Kasumi-1 (cell line): ENCODE results near the gene MSLN.

Experiments
- DNase-seq, 2 experiments: peaks; one replicate each; lab custom pipeline; 2025; lab: John Stamatoyannopoulos, UW

The MSLN gene

DNA sequence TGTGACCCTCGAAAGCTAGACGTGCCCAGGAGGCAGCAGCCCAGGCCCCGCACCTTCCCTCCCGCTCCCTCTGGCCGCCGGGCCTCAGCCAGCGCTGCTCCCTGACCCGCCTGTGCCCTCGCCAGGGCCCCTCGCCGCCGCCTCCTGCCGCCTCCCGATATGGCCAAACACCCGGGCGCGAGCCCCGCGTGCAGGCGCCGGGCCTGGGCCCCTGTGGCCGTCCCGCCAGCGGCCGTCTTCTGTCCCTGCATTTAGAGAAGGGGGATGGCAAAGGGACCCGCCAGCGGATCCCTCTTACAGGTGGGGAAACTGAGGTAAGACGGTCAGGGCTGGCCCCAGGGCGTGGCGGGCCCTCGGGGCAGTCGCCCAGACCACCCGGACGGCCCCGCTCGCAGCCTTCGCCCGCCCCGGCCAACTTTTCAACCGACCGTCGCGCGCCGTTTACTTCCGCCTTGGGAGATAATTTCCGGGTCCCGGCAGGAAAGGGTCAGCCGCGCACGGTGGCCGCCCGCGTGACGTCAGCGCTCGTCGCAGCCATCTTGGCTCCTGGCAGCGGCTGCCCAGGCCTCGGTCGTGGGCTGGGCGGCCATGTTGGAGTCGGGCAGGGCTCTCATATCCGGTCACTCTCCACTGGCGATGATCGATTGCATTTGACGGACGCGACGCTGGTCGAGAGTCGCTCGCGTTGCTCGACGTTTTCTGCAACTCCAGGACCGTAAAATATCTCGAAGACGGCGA is 47.0 kb downstream of the MSLN start:
- DNase-seq = no peak

DNA sequence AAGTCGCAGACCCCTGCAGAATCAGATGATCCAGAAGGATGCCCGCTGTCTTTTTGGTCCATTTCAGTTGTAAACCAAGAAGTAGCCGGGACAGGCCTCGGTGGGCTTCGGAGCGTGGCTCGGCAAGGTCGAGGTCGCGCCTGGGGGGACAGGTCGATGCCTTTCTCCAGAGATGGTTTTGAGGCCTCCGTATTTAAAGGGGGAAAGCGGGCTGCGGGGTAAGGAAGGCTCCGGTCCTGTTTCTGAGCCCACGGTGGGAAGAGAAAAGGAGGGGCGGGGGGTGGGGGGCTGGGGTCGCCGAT is 47.5 kb downstream of the MSLN start:
- DNase-seq = no peak

DNA sequence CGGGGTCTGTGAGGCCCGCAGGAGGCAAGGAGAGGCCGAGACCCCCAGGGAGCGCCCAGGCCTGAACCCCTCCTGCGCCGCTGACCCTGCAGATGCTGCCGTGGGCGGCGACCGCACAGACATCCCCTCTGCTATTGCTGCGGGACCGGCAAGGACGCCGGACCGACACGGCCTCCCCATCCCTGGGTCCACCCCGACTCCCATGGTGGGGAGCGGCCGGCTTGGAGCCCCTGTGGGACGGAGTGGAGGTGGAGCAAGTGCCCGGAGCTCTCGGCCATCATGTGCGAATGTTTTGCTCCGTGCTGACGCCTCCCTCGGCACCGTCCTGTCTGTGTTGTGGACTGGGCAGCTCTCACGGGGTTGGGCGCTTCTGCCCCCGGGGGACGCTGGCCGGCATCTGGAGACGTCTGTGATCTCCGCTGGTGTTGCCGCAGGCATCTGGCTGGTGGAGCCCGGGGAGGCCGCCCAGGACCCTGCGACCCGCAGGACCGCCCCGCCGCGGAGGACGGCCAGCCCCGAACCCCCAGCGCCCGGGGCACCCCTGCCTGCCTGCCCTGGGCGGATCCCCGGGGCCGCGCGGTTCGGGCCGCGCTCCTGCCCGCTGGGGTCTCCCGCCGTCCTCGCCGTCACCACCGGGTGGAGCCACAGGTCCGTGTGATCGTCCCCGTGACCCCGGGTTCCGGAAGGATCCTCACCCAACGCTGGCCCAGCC is 52.8 kb downstream of the MSLN start:
- no peak for DNase-seq

DNA sequence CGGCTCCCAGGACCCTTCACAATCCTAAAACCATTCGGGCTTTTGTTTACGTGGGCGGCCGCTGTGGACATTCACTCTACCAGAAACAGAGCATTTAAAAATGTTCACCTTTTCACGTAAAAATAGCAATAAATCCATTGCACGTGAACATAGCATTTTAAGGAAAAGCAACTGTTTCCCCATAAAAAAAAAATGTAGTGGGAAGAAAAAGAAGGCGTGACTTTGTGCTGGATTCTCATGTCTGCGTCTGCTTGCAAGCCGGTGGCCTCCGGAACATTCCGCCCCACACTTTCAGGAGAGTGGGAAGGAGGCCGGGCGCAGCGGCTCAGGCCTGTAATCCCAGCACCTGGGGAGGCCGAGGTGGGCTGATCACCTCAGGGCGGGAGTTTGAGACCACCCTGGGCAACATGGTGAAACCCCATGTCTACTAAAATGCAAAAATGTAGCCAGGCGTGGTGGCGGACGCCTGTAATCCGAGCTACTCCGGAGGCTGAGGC is 53.4 kb downstream of the MSLN start:
- no peak for DNase-seq

DNA sequence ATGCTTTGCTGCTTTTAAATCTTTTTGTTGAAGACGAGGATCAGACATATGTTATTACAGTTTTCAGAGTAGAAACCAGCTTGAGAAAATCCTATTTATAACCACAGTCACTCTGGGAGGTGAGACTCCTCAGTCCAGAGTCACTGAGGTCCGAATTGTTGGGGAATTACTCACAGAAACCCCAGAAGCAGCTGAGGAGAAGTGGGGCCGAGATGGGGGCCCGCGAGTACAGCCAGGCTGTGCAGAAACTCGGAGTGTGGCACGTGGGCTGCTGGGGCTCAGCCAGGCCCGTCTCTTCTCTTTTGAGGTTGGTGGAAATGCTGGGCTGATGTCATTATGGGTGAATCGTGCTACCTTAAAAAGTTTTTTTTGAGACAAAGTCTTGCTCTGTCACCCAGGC is 54.4 kb downstream of the MSLN start:
- no peak for DNase-seq

DNA sequence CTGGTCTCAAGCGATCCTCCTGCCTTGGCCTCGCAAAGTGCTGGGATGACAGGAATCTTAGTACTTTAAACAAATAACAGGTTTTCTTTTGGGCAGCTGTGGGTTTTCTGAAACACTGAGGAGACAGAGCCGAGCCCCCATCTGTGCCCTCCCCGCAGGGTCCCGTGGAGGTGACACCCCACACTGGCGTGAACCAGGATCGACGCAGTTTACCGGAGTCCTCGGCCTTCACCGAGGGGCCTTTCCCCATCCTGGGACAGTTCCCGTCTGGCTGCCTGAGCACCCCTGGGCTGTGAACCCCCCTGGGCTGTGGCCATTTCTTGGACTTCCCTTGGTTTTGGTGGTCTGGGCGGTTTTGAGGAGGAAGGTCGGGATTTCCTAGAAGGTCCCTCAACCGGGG is 55.3 kb downstream of the MSLN start:
- DNase-seq = no peak

DNA sequence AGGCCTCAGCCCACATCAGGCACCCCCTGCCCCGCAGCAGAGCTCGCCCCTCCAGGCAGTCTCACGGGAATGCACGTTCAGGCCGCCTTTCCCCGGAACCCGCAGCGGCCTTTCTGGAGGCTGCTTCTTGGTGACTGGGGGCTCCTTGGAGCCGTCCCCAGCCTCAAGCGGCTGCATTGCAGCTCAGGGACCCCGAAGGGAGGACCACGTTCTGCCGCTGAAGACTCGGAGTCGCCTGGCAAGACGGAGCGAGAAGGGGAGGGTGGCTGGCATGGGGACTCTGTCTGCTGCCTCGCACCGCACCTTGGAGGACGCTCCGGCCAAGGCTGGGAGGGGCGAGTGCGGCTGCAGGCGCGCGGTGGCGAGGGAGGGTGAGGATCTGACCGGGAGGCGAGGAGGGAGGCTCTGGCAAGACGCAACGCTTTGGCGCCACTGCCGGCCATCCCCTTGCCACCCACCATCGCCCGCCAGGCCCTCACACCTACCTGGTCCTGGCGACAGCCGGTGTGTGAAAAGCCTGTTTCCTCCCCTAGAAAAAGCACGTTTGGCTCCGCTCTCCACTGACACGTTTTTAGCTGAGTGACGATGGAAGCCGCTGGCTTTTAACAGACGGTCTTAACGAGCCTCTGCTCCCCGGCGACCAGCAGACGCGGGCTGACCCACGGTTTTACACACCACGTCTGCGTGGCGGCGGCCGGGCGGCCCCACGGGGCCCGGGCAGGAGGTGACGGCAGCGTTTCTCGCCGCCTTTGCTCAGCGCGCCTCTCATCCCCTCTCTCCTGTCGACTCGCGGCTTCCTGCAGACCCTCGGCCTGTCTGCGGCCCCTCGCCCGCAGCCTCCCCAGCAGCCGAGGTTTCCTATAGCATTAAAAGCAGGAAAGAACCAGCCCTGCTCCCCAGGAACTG is 56.7 kb downstream of the MSLN start:
- no peak for DNase-seq

DNA sequence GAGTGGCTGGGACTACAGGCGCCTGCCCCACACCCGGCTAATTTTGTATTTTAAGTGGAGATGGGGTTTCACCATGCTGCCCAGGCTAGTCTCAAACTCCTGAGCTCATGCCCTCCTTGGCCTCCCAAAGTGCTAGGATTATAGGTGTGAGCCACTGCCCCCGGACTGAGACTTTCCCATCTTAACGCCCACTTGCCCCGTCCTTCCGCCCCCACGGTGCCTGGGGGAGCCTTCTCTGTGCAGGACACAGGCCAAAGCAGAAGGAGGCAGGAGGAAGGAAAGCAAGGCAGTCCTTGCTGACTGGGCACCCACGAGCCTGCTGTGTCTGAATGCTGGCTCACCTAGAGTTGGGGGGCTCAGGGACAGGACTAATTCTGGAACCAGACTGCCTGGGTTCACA is 57.6 kb downstream of the MSLN start:
- no peak for DNase-seq
